PC-3 (cell line): Measurements from ENCODE around the gene EIF2S2.

Experiments
- CTCF ChIP-seq: fragments of 300-600 bp; sonication (generic); conservative IDR thresholded peaks from 2 replicates; pipeline ENCODE4 v1.5.1; 2017; ENCODE audit warnings: antibody characterized with exemption, low read depth, mild to moderate bottlenecking, low read length
- EZH2 ChIP-seq: fragments of 300-600 bp; sonication (generic); IDR thresholded peaks from one replicate; pipeline ENCODE4 v1.6.1; 2017; ENCODE audit warnings: antibody characterized with exemption, mild to moderate bottlenecking, low read length; ENCODE audit not compliant: unreplicated experiment
- EZH2phosphoT487 ChIP-seq: fragments of 300-600 bp; sonication (generic); IDR thresholded peaks from 2 replicates; pipeline ENCODE4 v1.6.1; 2018; ENCODE audit warnings: mild to moderate bottlenecking, antibody characterized with exemption, low read length, borderline replicate concordance

- no peak for TF ChIP-seq CTCF
- no peak for TF ChIP-seq EZH2
- TF ChIP-seq EZH2phosphoT487 = no peak
Observed at GRCh38 chr20:34082232-34082887, 29.7 kb downstream of the EIF2S2 start.
